GM12891 (cell line): ENCODE measurements around the gene SLC28A1.

Experiments used
- DNase-seq: peaks from one replicate; pipeline ENCODE4 v3.0.0; 2011; ENCODE audit warnings: low spot score; ENCODE audit not compliant: insufficient read length
- FAIRE-seq: peaks from 2 replicates; lab custom pipeline; 2011; peaks lifted over from hg19 to GRCh38; lab: Jason Lieb, UNC
- PAX5 ChIP-seq: IDR thresholded peaks from 2 replicates; pipeline ENCODE4 v1.6.1; 2011; ENCODE audit warnings: low read length, moderate library complexity, mild to moderate bottlenecking; ENCODE audit not compliant: insufficient read depth, severe bottlenecking
- POLR2A ChIP-seq: IDR thresholded peaks from 2 replicates; pipeline ENCODE4 v1.6.1; 2011; ENCODE audit warnings: low read depth, low read length, control low read depth
- POLR2AphosphoS5 ChIP-seq: IDR thresholded peaks from 2 replicates; pipeline ENCODE4 v1.6.1; 2011; ENCODE audit warnings: low read depth, low read length, control low read depth
- POU2F2 ChIP-seq: IDR thresholded peaks from 2 replicates; pipeline ENCODE4 v1.6.1; 2011; ENCODE audit warnings: low read depth, mild to moderate bottlenecking, control low read depth, low read length, moderate library complexity
- SPI1 ChIP-seq: IDR thresholded peaks from 2 replicates; pipeline ENCODE4 v1.6.1; 2011; ENCODE audit warnings: low read depth, low read length, control low read depth
- TAF1 ChIP-seq: IDR thresholded peaks from 2 replicates; pipeline ENCODE4 v1.6.1; 2011; ENCODE audit warnings: low read depth, low read length, control low read depth

Gene SLC28A1

DNA sequence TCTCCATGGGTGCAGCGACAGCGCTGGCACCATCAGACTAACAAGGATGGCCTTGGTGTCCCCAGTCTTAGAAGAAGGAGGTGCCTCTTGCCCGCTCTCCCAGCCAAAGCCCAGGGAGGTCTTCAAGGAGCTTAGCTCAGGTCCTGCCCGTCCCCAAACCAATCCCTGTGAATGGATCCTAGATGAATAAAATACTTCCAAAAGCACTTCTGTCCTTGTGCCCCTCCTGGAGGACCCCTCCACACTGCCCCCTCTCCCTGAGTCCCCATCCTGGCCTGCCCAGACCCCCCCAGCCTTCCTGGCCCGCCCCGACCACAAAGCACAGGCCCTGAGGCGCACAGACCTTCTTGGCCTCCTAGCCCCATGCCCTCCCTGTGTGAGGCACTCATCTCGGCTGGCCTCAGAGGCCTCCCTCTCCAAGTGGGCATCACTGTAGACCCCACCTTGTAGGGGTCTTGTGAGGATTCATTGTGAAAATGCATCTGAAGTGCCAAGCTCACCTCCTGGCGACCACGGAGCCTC is 8.4 kb downstream of the SLC28A1 start:
- TF ChIP-seq POLR2A = no peak
- TF ChIP-seq SPI1 = no peak
- no peak for TF ChIP-seq PAX5
- no peak for TF ChIP-seq POLR2AphosphoS5
- no peak for TF ChIP-seq TAF1
- FAIRE-seq = no peak

DNA sequence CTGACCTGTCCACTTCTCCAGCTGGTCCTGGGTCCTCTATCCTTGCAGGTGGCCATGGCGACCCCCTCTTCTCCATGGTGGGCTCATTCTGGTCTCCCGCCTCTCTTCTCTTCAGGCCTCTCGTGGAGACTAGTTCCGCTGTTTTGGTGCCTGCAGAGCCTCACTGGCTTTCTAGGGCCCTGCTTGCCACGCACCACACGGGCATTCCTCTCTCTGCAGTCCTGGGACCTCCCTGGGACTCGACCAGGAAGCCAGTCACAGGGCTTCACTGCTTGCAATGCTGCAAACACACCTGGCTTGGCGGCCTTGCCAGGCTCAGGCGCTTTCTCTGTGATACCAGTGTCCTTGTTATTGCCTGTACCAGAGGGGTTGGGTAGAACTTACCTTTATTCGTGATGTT is 9.1 kb downstream of the SLC28A1 start:
- DNase-seq = no peak
- FAIRE-seq = no peak
- TF ChIP-seq POU2F2 (no peak), POLR2A (no peak), TAF1 (no peak), PAX5 (no peak), SPI1 (no peak), POLR2AphosphoS5 (no peak)

More for the DNA sequence above, 8.4 kb downstream of the SLC28A1 start:
- DNase-seq = no peak

- FAIRE-seq = no peak
- TF ChIP-seq POU2F2 (no peak), POLR2AphosphoS5 (no peak), PAX5 (no peak), POLR2A (no peak), SPI1 (no peak), TAF1 (no peak)
- DNase-seq = no peak
Measured at GRCh38 chr15:84894736-84895425, 10.4 kb downstream of the SLC28A1 start.

GRCh38 chr15:84898761-84899160 is 14.3 kb downstream of the SLC28A1 start:
- FAIRE-seq (no peak), DNase-seq (no peak)
- TF ChIP-seq PAX5 (no peak), POLR2A (no peak), TAF1 (no peak), POLR2AphosphoS5 (no peak), SPI1 (no peak), POU2F2 (no peak)

GRCh38 chr15:84899750-84900149 is 15.3 kb downstream of the SLC28A1 start:
- FAIRE-seq (no peak), DNase-seq (no peak)
- no peak for TF ChIP-seq PAX5

GRCh38 chr15:84901540-84901939 is 17.1 kb downstream of the SLC28A1 start:
- no peak for DNase-seq
- TF ChIP-seq POU2F2 (no peak), POLR2A (no peak), SPI1 (no peak), POLR2AphosphoS5 (no peak), PAX5 (no peak), TAF1 (no peak)
- FAIRE-seq = no peak

DNA sequence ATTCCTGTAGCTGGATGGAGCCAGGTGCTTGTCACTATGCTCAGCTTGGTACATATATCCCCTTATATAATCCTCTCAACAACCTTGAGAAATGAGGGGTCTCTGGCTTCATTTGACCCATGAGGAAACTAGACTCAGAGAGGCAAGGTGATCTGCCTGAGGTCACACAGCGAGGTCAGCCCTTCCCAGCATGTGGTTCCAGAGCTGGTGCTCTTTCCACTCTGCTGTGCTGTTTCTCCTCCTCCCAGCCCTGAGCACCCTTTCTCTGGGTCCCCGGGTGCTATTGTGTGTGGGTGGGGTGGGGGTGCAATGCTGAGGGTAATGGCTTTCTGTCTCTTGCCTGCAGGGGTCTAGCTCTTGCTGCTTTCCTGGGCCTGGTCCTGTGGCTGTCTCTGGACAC is 19.3 kb downstream of the SLC28A1 start:
- DNase-seq = no peak
- no peak for FAIRE-seq
- TF ChIP-seq POLR2AphosphoS5 = no peak
- TF ChIP-seq POU2F2 = no peak
- no peak for TF ChIP-seq POLR2A
- TF ChIP-seq SPI1 = no peak
- no peak for TF ChIP-seq PAX5
- TF ChIP-seq TAF1 = no peak

- no peak for DNase-seq
- TF ChIP-seq POU2F2 (no peak), PAX5 (no peak), POLR2A (no peak), SPI1 (no peak), POLR2AphosphoS5 (no peak), TAF1 (no peak)
- FAIRE-seq = no peak
Measured at GRCh38 chr15:84904419-84904818, 20.0 kb downstream of the SLC28A1 start.

DNA sequence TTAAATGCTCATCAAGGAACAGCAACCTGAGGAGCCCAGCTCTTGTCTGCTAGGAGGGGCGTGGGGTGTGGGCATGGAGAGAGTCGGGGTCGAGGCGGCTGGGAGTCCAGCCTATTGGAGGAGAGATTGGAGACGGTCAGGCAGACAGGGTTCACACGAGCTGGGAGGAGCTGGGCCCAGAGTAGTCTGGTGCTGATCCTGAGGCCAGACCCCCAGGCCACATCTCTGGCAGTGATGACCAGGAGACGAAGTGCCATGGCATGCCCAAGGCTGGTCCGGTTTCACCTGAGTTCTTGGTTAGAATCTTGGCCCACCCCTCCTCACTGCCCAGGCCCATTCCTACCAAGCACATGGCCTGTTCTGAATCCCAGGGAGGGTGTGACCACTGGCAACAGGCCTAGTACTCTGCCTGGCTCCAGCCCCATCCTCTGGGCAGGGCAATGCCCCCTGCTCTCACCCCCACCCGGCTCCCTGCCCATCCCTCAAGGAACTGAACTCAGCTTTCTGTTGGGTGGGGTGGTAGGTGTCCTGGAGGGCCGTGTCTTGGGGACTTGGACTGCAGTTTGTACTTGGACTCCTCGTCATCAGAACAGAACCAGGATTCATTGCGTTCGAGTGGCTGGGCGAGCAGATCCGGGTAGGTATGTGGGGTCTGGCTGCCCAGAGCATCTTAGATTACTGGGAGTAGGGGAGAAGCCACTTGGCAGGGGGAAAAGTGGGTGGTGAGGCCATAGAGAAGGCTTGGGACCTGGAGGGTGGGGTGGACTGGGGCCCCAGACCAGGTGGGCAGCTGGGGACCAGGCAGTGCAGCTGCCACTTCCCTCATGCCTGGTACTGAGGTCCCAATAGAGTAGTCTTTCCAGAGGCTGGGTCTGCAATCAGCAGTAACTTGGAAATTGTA is 20.8 kb downstream of the SLC28A1 start:
- TF ChIP-seq TAF1 (no peak), SPI1 (no peak), POLR2A (no peak), POLR2AphosphoS5 (no peak), POU2F2 (no peak), PAX5 (no peak)
- no peak for DNase-seq
- no peak for FAIRE-seq

DNA sequence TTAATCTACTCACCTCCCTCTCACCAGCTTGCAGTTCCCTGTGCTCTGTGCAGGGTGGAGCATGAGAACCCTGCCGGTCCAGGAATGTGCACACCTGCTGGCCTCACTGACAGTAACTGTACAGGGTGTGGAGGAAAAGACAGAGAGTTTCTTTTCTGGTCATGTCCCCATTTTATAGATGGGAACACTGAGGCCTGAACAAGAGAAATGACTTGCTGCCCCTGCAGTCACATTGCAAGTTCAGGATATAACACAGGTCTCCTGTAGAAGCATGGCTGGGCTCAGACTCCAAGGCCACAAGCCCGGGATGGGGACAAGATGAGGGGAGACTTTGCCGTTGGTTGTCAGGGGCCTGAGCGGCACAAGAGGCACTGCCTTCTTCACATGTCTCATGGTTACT is 23.3 kb downstream of the SLC28A1 start:
- TF ChIP-seq POU2F2 = no peak
- TF ChIP-seq PAX5 = no peak
- DNase-seq = no peak

More for the DNA sequence above, 23.3 kb downstream of the SLC28A1 start:
- no peak for FAIRE-seq
